GM12878 (cell line): ENCODE data around the gene BRD9. TPM values are rescaled to one million over a fixed set of nuclear protein-coding genes. Genes with fewer than 3 reads are reported as not detected.

Source experiments
- ATAC-seq: fragments of 200-7000 bp; cut with Tn5 transposase; 3 replicates; pipeline ENCODE4 v1.9.1; 2020; ENCODE audit warnings: mild to moderate bottlenecking, moderate library complexity
- BruUV-seq: library from RNA; stranded (reverse); fragments of 400-500 nt; replicated peaks from 2 replicates; lab custom pipeline; 2021; lab: Mats Ljungman, UMichigan
- CTCF ChIA-PET: fragments of 300-600 bp; sonication (Branson Sonifier 250); formaldehyde crosslinking; extraction: SDS; loops from one replicate; lab custom pipeline; 2021; ENCODE audit warnings: inconsistent platforms; lab: Yijun Ruan, JAX
- POLR2A ChIA-PET: fragments of 350-600 bp; formaldehyde crosslinking; extraction: SDS; loops from one replicate; lab custom pipeline; 2021; ENCODE audit warnings: inconsistent platforms; lab: Charles Lee
- RAD21 ChIA-PET: fragments of 300-600 bp; sonication (Branson Sonifier 250); formaldehyde crosslinking; loops from one replicate; lab custom pipeline; 2023; ENCODE audit warnings: antibody characterized with exemption; ENCODE audit not compliant: unreplicated experiment; lab: Charles Lee
- SMC1A ChIA-PET: fragments of 300-600 bp; sonication (Branson Sonifier 250); formaldehyde crosslinking; loops from one replicate; lab custom pipeline; 2023; ENCODE audit not compliant: unreplicated experiment, uncharacterized antibody; lab: Charles Lee
- DNase-seq: peaks from one replicate; pipeline ENCODE4 v3.0.0-alpha.2; 2011; ENCODE audit warnings: low read depth, low spot score
- FAIRE-seq: peaks from 3 replicates; lab custom pipeline; 2011; peaks lifted over from hg19 to GRCh38; lab: Jason Lieb, UNC
- H2AFZ ChIP-seq: 2 replicates; pipeline ENCODE4 v1.6.0; 2011; ENCODE audit warnings: low read depth, low read length, control low read depth; ENCODE audit not compliant: control insufficient read depth
- H3K27ac ChIP-seq: 2 replicates; pipeline ENCODE4 v1.5.1; 2011; ENCODE audit warnings: control low read depth; ENCODE audit not compliant: control insufficient read depth, insufficient read depth
- H3K27me3 ChIP-seq, 2 experiments: replicated peaks in 1 of 2; 2 replicates each; pipeline versions ENCODE4 v1.6.0 to v1.6.1; 2011; ENCODE audit warnings: low read length in 1 of 2; ENCODE audit not compliant: control insufficient read depth in 2 of 2, insufficient read depth in 2 of 2
- H3K36me3 ChIP-seq, 2 experiments: 2 replicates each; pipeline ENCODE4 v1.5.1; 2011; ENCODE audit warnings: low read length in 1 of 2; ENCODE audit not compliant: control insufficient read depth in 2 of 2, insufficient read depth in 2 of 2
- H3K4me1 ChIP-seq: 2 replicates; pipeline ENCODE4 v1.6.1; 2011; ENCODE audit warnings: mild to moderate bottlenecking, low read length, moderate library complexity, mixed read lengths; ENCODE audit not compliant: control insufficient read depth, insufficient read depth
- H3K4me2 ChIP-seq: 2 replicates; pipeline ENCODE4 v1.6.0; 2011; ENCODE audit warnings: control low read depth; ENCODE audit not compliant: control insufficient read depth, insufficient read depth
- H3K4me3 ChIP-seq: fragments of 200-600 bp; sonication (generic); 2 replicates; pipeline ENCODE4 v1.5.1; 2016
- H3K79me2 ChIP-seq: 2 replicates; pipeline ENCODE4 v1.6.0; 2011; ENCODE audit warnings: low read length; ENCODE audit not compliant: control insufficient read depth, insufficient read depth
- H3K9ac ChIP-seq: 2 replicates; pipeline ENCODE4 v1.8.0; 2011; ENCODE audit warnings: low read length, control low read depth, mixed read lengths; ENCODE audit not compliant: control insufficient read depth, insufficient read depth
- H3K9me3 ChIP-seq: replicated peaks from 3 replicates; pipeline ENCODE4 v1.5.1; 2011; ENCODE audit warnings: mild to moderate bottlenecking, low read length; ENCODE audit not compliant: control insufficient read depth, insufficient read depth
- H4K20me1 ChIP-seq: 2 replicates; pipeline ENCODE4 v1.6.0; 2011; ENCODE audit not compliant: control insufficient read depth, insufficient read depth
- DPF2 ChIP-seq: fragments of 450-650 bp; IDR thresholded peaks from 2 replicates; pipeline ENCODE4 v1.6.1; 2017; ENCODE audit warnings: mild to moderate bottlenecking
- HDGF ChIP-seq: fragments of 450-650 bp; IDR thresholded peaks from 2 replicates; pipeline ENCODE4 v1.6.1; 2016; ENCODE audit warnings: antibody characterized with exemption
- IRF5 ChIP-seq: fragments of 450-650 bp; IDR thresholded peaks from 2 replicates; pipeline ENCODE4 v1.6.1; 2017; ENCODE audit warnings: borderline replicate concordance
- NR2C1 ChIP-seq: fragments of 450-650 bp; IDR thresholded peaks from 2 replicates; pipeline ENCODE4 v1.6.1; 2017; ENCODE audit warnings: antibody characterized with exemption, mild to moderate bottlenecking, moderate library complexity
- SUZ12 ChIP-seq: fragments of 200-600 bp; sonication (generic); IDR thresholded peaks from one replicate; pipeline ENCODE4 v1.6.1; 2018; ENCODE audit warnings: antibody characterized with exemption, mild to moderate bottlenecking; ENCODE audit not compliant: unreplicated experiment
- WGBS: methylation state at CpG from one replicate; pipeline ENCODE4 v1.1.6; 2016; ENCODE audit warnings: low lambda C conversion rate; ENCODE audit not compliant: insufficient replicate concordance, insufficient coverage; ENCODE audit errors: missing lambda C conversion rate; 5-methylcytosine and 5-hydroxymethylcytosine counted together
- in situ Hi-C: fragments of 300-500 bp; cut with MboI; formaldehyde crosslinking; loops from 9 replicates; pipeline ENCODE4 v1.14.3; 2018; ENCODE audit warnings: mixed read lengths
- intact Hi-C: fragments of 100-400 bp; cut with micrococcal nuclease; formaldehyde crosslinking; loops from one replicate; pipeline ENCODE4 v1.14.2; 2022; ENCODE audit not compliant: unreplicated experiment
- polyA plus RNA-seq, 11 experiments: library from polyadenylated mRNA; depleted of rRNA in 4 of 11; unstranded in 6 of 11; stranded (reverse) in 5 of 11; fragments of >200 nt; fragmentation: Nextera tagmentation in 4 of 11; fragmentation: Illumina TruSeq in 1 of 11; extraction: Ambion mirVana in 4 of 11; extraction: Trizol in 1 of 11; gene quantifications; 1 replicate in 1 of 11; 2 replicates in 10 of 11; pipeline versions ENCODE4 v1.2.1 to v1.2.3, GENCODE V29; 2011 to 2016; ENCODE audit warnings: inconsistent platforms in 2 of 11, missing spikeins in 2 of 11, low read depth in 1 of 11
- total RNA-seq, 4 experiments: library from RNA; depleted of rRNA in 3 of 4; stranded (reverse); fragments of >200 nt in 3 of 4; fragmentation: Illumina TruSeq in 1 of 4; extraction: Trizol in 1 of 4; gene quantifications; 2 replicates each; pipeline versions ENCODE4 v1.2.1 to v1.2.3, GENCODE V29; 2013 to 2021

BRD9 gene
- total and polyA plus RNA-seq, 10 of the 15 experiments (the other 5 are each of a cell fraction or from before 2014, with no cell fraction given): 2.0 to 48.6 (median 32.4) TPM

GRCh38 chr5:914174-914573, 21.6 kb upstream of the BRD9 start:
- Histone ChIP-seq H4K20me1 (no peaks in the 10 kb centered on the region), H3K4me1 (no peaks in the 10 kb centered on the region), H3K79me2 (no peaks in the 10 kb centered on the region), H3K9ac (no peak overlapping the region), H3K27ac (no peak overlapping the region), H3K9me3 (no peaks in the 10 kb centered on the region), H3K36me3 (peaks cover under 1 to 19% of the 10 kb centered on the region in 2 experiments; a peak in 3 of 4 replicates), H3K4me3 (no peak overlapping the region), H2AFZ (no peak overlapping the region), H3K4me2 (no peak overlapping the region), H3K27me3 (no peaks in the 10 kb centered on the region)
- ChIA-PET POLR2A (no interaction called here), RAD21 (no interaction called here), CTCF (interaction anchor here (1.0 kb wide), 1 partner anchor 10 kb away, joined by 3 read pairs; no protein-coding TSS in a partner anchor), SMC1A (no interaction called here)
- DNase-seq: no peak
- intact Hi-C loops: no loop called here
- TF ChIP-seq HDGF (no peak), NR2C1 (no peak), IRF5 (no peak), SUZ12 (no peak), DPF2 (no peak)
- no peak for FAIRE-seq
- 80% methylated on average over 14 of the region's 14 CpGs for WGBS
- in situ Hi-C loops: loop anchor here (10.0 kb wide), 1 partner anchor 731 kb away; no protein-coding TSS in a partner anchor
- ATAC-seq: no peak
- no TSS peak for BruUV-seq
